Gastrocnemius medialis (tissue), 4 donors: ENCODE results near the gene ATRAID. TPM values are rescaled to one million over a fixed set of nuclear protein-coding genes. Genes with fewer than 3 reads are reported as not detected.

Source experiments
- ATAC-seq, 2 donors: fragments of 150-250 bp; one replicate each; pipeline ENCODE4 v1.9.1; 2016
- DNase-seq, 2 donors: peaks; one replicate each; pipeline ENCODE4 v3.0.0-alpha.2; 2019
- H3K27ac ChIP-seq, 4 donors: fragments of 200-600 bp; sonication (generic); 1 replicate in 1 of 4; 2 replicates in 3 of 4; pipeline ENCODE4 v1.5.1; 2016 to 2018; ENCODE audit warnings: mild to moderate bottlenecking in 2 of 4, moderate library complexity in 1 of 4
- H3K27me3 ChIP-seq, 3 donors: fragments of 200-600 bp; sonication (generic) in 2 of 3; 1 replicate in 1 of 3; 2 replicates in 2 of 3; pipeline versions ENCODE4 v1.5.1 to v1.6.0; 2016 to 2019; ENCODE audit warnings: mild to moderate bottlenecking in 1 of 3, moderate library complexity in 1 of 3
- H3K36me3 ChIP-seq, 2 donors: fragments of 200-600 bp; sonication (generic) in 1 of 2; one replicate each; pipeline ENCODE4 v1.5.1; 2017 to 2018
- H3K4me1 ChIP-seq, 2 donors: fragments of 200-600 bp; sonication (generic) in 1 of 2; one replicate each; pipeline ENCODE4 v1.5.1; 2016 to 2017; ENCODE audit warnings: mild to moderate bottlenecking in 2 of 2
- H3K4me3 ChIP-seq, 4 donors: fragments of 200-600 bp; sonication (generic) in 3 of 4; 1 replicate in 1 of 4; 2 replicates in 3 of 4; pipeline ENCODE4 v1.5.1; 2016 to 2019; ENCODE audit warnings: mild to moderate bottlenecking in 2 of 4
- H3K9me3 ChIP-seq, 3 donors: fragments of 200-600 bp; sonication (generic) in 2 of 3; 1 replicate in 1 of 3; 2 replicates in 2 of 3; pipeline ENCODE4 v1.5.1; 2016 to 2019
- CTCF ChIP-seq, 5 experiments: fragments of 450-650 bp in 3 of 5; fragments of 200-600 bp in 2 of 5; sonication (generic) in 2 of 5; IDR thresholded peaks in 4 of 5; conservative IDR thresholded peaks in 1 of 5; 1 replicate in 4 of 5; 2 replicates in 1 of 5; pipeline ENCODE4 v1.5.1; 2016 to 2019; ENCODE audit warnings: antibody characterized with exemption in 5 of 5, mild to moderate bottlenecking in 3 of 5, moderate library complexity in 3 of 5
- POLR2A ChIP-seq, 2 donors: fragments of 450-650 bp; IDR thresholded peaks; one replicate each; pipeline ENCODE4 v1.6.1; 2017; ENCODE audit warnings: antibody characterized with exemption in 2 of 2, mild to moderate bottlenecking in 2 of 2, moderate library complexity in 2 of 2
- in situ Hi-C, 4 donors: fragments of 200-750 bp; cut with MboI; loops; one replicate each; pipeline versions ENCODE4 v1.15.0 to v1.8.0; 2017; ENCODE audit warnings: low sequenced_read_pairs in 4 of 4
- intact Hi-C: fragments of 100-400 bp; cut with DNase I; formaldehyde crosslinking; loops from one replicate; pipeline ENCODE4 v1.15.1; 2023; ENCODE audit warnings: low total_unique reads
- total RNA-seq, 4 donors: library from RNA; depleted of rRNA; stranded (reverse); fragments of >200 nt; gene quantifications; one replicate each; pipeline versions ENCODE4 v1.1.0 to v1.2.3, GENCODE V29; 2016

Gene ATRAID
- total RNA-seq, 4 donors from 2014 or later: 131 to 203 (median 171) TPM

GRCh38 chr2:27264753-27265535 lies 53.1 kb downstream of the ATRAID start:
- intact Hi-C loops (loop anchor here (1.0 kb wide), 2 partner anchors 15 to 38 kb away; no protein-coding TSS in a partner anchor), in situ Hi-C loops (no loop called here)
- no peak for DNase-seq
- H3K4me1 ChIP-seq: peaks cover 25 to 26% of the 10 kb centered on the region in 2 donors
- peak; percentile 29 to 34 for ATAC-seq
- H3K27me3 ChIP-seq: peaks cover 65 to 68% (median 66%) of the 10 kb centered on the region in 3 donors
- H3K27ac ChIP-seq: no peak overlapping the region
- H3K9me3 ChIP-seq: no peaks in the 10 kb centered on the region
- H3K36me3 ChIP-seq: no peaks in the 10 kb centered on the region
- H3K4me3 ChIP-seq: peak overlapping the region; percentile 18 to 78 (median 46)
- TF ChIP-seq CTCF (IDR thresholded peaks at IDR 0.05 in 4 of 5, conservative IDR thresholded peaks at IDR 0.05 in 1 of 5): peak; percentile 39 to 60 (median 46)
- TF ChIP-seq POLR2A (IDR thresholded peaks at IDR 0.05): no peak

GRCh38 chr2:27265536-27265870 lies 53.7 kb downstream of the ATRAID start:
- DNase-seq: no peak
- Histone ChIP-seq H3K4me3 (no peak overlapping the region), H3K27me3 (peaks cover 59 to 62% (median 62%) of the 10 kb centered on the region in 3 donors), H3K4me1 (peaks cover 25 to 26% of the 10 kb centered on the region in 2 donors), H3K9me3 (no peaks in the 10 kb centered on the region), H3K27ac (no peak overlapping the region), H3K36me3 (no peaks in the 10 kb centered on the region)
- TF ChIP-seq CTCF (IDR thresholded peaks at IDR 0.05 in 4 of 5, conservative IDR thresholded peaks at IDR 0.05 in 1 of 5): no peak
- no peak for TF ChIP-seq POLR2A (IDR thresholded peaks at IDR 0.05)
- in situ Hi-C loops: no loop called here
- intact Hi-C loops: loop anchor here (1.0 kb wide), 1 partner anchor 15 kb away; no protein-coding TSS in a partner anchor
- no peak for ATAC-seq

Other genes with a start within 250 kb of the ATRAID start
- gene MAPRE3, start 241.4 kb upstream of the ATRAID start, total RNA-seq: 10 to 100 TPM; 41.9 to 66.5 (median 53.9) TPM
- 10 to 100 TPM; 20.0 to 37.7 (median 24.9) TPM for gene TMEM214, start 179.1 kb upstream of the ATRAID start, total RNA-seq
- gene AGBL5, start 160.4 kb upstream of the ATRAID start, total RNA-seq: 1 to 10 TPM; 4.9 to 6.2 (median 5.7) TPM
- gene OST4, start 140.4 kb upstream of the ATRAID start, total RNA-seq: 100 to 1,000 TPM; 191 to 283 (median 251) TPM
- 10 to 100 TPM in 2 of 4 donors, 1 to 10 TPM in 2; 6.8 to 18.2 (median 11.3) TPM for gene EMILIN1, start 133.4 kb upstream of the ATRAID start, total RNA-seq
- gene KHK, start 125.3 kb upstream of the ATRAID start, total RNA-seq: 1 to 10 TPM in 2 of 4 donors, under 1 TPM in 1, not detected in 1; 0.91 to 5.4 (median 1.3) TPM
- 1 to 10 TPM; 1.2 to 7.1 (median 4.3) TPM for gene CGREF1, start 92.9 kb upstream of the ATRAID start, total RNA-seq
- gene ABHD1, start 88.2 kb upstream of the ATRAID start, total RNA-seq: 1 to 10 TPM in 3 of 4 donors, under 1 TPM in 1; 0.61 to 2.3 (median 1.2) TPM
- gene PREB, start 77.4 kb upstream of the ATRAID start, total RNA-seq: 100 to 1,000 TPM; 117 to 197 (median 154) TPM
- not detected for gene PRR30, start 72.6 kb upstream of the ATRAID start, total RNA-seq
- gene TCF23, start 63.0 kb upstream of the ATRAID start, total RNA-seq: under 1 TPM in 1 of 4 donors, not detected in 3; 0.20 TPM
- gene SLC5A6, start 227 bp downstream of the ATRAID start, total RNA-seq: 10 to 100 TPM; 19.0 to 46.5 (median 32.5) TPM
- 10 to 100 TPM in 1 of 4 donors, 1 to 10 TPM in 3; 2.7 to 10.2 (median 7.1) TPM for gene CAD, start 5.3 kb downstream of the ATRAID start, total RNA-seq
- under 1 TPM in 1 of 4 donors, not detected in 3; 0.20 TPM for gene SLC30A3, start 51.0 kb downstream of the ATRAID start, total RNA-seq
- not detected for gene DNAJC5G, start 63.4 kb downstream of the ATRAID start, total RNA-seq
- 100 to 1,000 TPM; 219 to 554 (median 427) TPM for gene TRIM54, start 70.4 kb downstream of the ATRAID start, total RNA-seq
- gene UCN, start 96.4 kb downstream of the ATRAID start, total RNA-seq: not detected
- gene MPV17, start 111.1 kb downstream of the ATRAID start, total RNA-seq: 10 to 100 TPM in 3 of 4 donors, 1 to 10 TPM in 1; 9.9 to 16.0 (median 11.5) TPM
- gene GTF3C2, start 144.7 kb downstream of the ATRAID start, total RNA-seq: 10 to 100 TPM; 25.3 to 45.6 (median 40.5) TPM
- 10 to 100 TPM; 50.5 to 57.9 (median 53.8) TPM for gene EIF2B4, start 158.3 kb downstream of the ATRAID start, total RNA-seq
- gene SNX17, start 158.6 kb downstream of the ATRAID start, total RNA-seq: 10 to 100 TPM; 47.2 to 91.5 (median 56.3) TPM
- 1 to 10 TPM; 2.0 to 7.6 (median 4.5) TPM for gene ZNF513, start 168.7 kb downstream of the ATRAID start, total RNA-seq
- 100 to 1,000 TPM in 1 of 4 donors, 10 to 100 TPM in 3; 47.2 to 111 (median 92.2) TPM for gene PPM1G, start 197.6 kb downstream of the ATRAID start, total RNA-seq
- gene NRBP1, start 216.6 kb downstream of the ATRAID start, total RNA-seq: 100 to 1,000 TPM in 3 of 4 donors, 10 to 100 TPM in 1; 91.8 to 125 (median 120) TPM
- gene KRTCAP3, start 230.3 kb downstream of the ATRAID start, total RNA-seq: 1 to 10 TPM in 1 of 4 donors, under 1 TPM in 1, not detected in 2; 0.93 to 2.1 TPM